Measurements from ENCODE around the gene ESYT1. TPM values are rescaled to one million over a fixed set of nuclear protein-coding genes. Genes with fewer than 3 reads are reported as not detected.

The ESYT1 gene
- total RNA-seq, 2 donors from 2014 or later = 66.8 to 167 TPM

GRCh38 chr12:56129206-56129941 is 1.3 kb downstream of the ESYT1 start:
- Histone ChIP-seq H3K27ac (peak overlapping the region; percentile 82 to 94), H3K9me3 (no peaks in the 10 kb centered on the region), H3K4me3 (peak overlapping the region; percentile 59 to 76), H3K4me1 (replicated peaks) (peaks cover 11% of the 10 kb centered on the region), H3K27me3 (replicated peaks; ENCODE audit: insufficient read depth) (no peaks in the 10 kb centered on the region), H3K36me3 (peaks cover 6 to 9% of the 10 kb centered on the region in 2 donors)
- 2% methylated on average over 29 of the region's 29 CpGs for WGBS
- TF ChIP-seq POLR2A (IDR thresholded peaks at IDR 0.05) = peak; percentile 47
- TF ChIP-seq, protein P1, sequence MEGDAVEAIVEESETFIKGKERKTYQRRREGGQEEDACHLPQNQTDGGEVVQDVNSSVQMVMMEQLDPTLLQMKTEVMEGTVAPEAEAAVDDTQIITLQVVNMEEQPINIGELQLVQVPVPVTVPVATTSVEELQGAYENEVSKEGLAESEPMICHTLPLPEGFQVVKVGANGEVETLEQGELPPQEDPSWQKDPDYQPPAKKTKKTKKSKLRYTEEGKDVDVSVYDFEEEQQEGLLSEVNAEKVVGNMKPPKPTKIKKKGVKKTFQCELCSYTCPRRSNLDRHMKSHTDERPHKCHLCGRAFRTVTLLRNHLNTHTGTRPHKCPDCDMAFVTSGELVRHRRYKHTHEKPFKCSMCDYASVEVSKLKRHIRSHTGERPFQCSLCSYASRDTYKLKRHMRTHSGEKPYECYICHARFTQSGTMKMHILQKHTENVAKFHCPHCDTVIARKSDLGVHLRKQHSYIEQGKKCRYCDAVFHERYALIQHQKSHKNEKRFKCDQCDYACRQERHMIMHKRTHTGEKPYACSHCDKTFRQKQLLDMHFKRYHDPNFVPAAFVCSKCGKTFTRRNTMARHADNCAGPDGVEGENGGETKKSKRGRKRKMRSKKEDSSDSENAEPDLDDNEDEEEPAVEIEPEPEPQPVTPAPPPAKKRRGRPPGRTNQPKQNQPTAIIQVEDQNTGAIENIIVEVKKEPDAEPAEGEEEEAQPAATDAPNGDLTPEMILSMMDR (IDR thresholded peaks at IDR 0.05) = peak in 1 of 4 experiments; percentile 6
- peak; percentile 43 for TF ChIP-seq POLR2AphosphoS5 (IDR thresholded peaks at IDR 0.05)
- intact Hi-C loops (cut with DNase I) = loop anchor here (5.0 kb wide), 1 partner anchor 338 kb away; the partner anchor contains the start of gene SPRYD4
- peak; percentile 45 for DNase-seq (ENCODE audit: low spot score)

DNA sequence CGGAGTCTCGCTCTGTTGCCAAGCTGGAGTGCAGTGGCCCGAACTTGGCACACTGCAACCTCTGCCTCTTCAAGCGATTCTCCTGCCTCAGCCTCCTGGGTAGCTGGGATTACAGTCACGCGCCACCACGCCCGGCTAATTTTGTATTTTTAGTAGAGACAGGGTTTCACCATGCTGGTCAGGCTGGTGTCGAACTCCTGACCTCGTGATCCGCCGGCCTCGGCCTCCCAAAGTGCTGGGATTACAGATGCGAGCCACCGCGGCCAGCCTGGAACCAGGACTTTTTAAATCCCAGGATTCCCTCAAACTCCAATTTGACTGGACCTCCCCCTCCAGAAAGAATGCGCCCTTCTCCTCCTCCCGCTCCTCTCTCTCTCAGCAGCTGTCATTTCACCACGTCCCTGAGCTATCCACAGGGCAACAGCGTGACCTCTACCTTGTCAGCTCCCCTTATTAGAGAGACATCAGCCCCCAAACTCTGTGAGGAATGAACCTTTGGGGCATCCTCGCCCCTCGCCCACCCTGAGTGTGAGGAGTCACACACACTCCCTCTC is 2.0 kb downstream of the ESYT1 start:
- peaks cover 11% of the 10 kb centered on the region for H3K4me1 ChIP-seq (replicated peaks)
- DNase-seq (ENCODE audit: low spot score) = no peak
- H3K9me3 ChIP-seq = no peaks in the 10 kb centered on the region
- 68% methylated on average over 22 of the region's 22 CpGs for WGBS
- intact Hi-C loops (cut with DNase I) = loop anchor here (5.0 kb wide), 1 partner anchor 337 kb away; the partner anchor contains the start of gene SPRYD4
- no peak for TF ChIP-seq POLR2AphosphoS5 (IDR thresholded peaks at IDR 0.05)
- TF ChIP-seq, protein P1 (IDR thresholded peaks at IDR 0.05) = no peak
- TF ChIP-seq POLR2A (IDR thresholded peaks at IDR 0.05) = no peak
- H3K27me3 ChIP-seq (replicated peaks; ENCODE audit: insufficient read depth) = no peaks in the 10 kb centered on the region
- peak overlapping the region in 1 of 2 donors; percentile 82 for H3K27ac ChIP-seq
- H3K36me3 ChIP-seq = peaks cover 6 to 9% of the 10 kb centered on the region in 2 donors
- H3K4me3 ChIP-seq = peak overlapping the region in 1 of 2 donors; percentile 59

GRCh38 chr12:56130876-56131275 is 2.8 kb downstream of the ESYT1 start:
- 86% methylated on average over 4 of the region's 4 CpGs for WGBS
- peaks cover 11% of the 10 kb centered on the region for H3K4me1 ChIP-seq (replicated peaks)
- TF ChIP-seq POLR2AphosphoS5 (IDR thresholded peaks at IDR 0.05) = no peak
- TF ChIP-seq POLR2A (IDR thresholded peaks at IDR 0.05) = no peak
- TF ChIP-seq, protein P1 (IDR thresholded peaks at IDR 0.05) = no peak
- intact Hi-C loops (cut with DNase I) = no loop called here
- H3K27ac ChIP-seq = no peak overlapping the region
- H3K9me3 ChIP-seq = no peaks in the 10 kb centered on the region
- H3K4me3 ChIP-seq = no peak overlapping the region
- H3K36me3 ChIP-seq = peaks cover 6 to 9% of the 10 kb centered on the region in 2 donors
- DNase-seq (ENCODE audit: low spot score) = no peak
- H3K27me3 ChIP-seq (replicated peaks; ENCODE audit: insufficient read depth) = no peaks in the 10 kb centered on the region

GRCh38 chr12:56134897-56135296 is 6.8 kb downstream of the ESYT1 start:
- 94% methylated on average over 6 of the region's 6 CpGs for WGBS
- Histone ChIP-seq H3K9me3 (no peaks in the 10 kb centered on the region), H3K36me3 (peaks cover 18% of the 10 kb centered on the region in 2 donors), H3K27me3 (replicated peaks; ENCODE audit: insufficient read depth) (no peaks in the 10 kb centered on the region), H3K4me3 (no peak overlapping the region), H3K4me1 (replicated peaks) (no peaks in the 10 kb centered on the region), H3K27ac (no peak overlapping the region)
- no peak for TF ChIP-seq POLR2AphosphoS5 (IDR thresholded peaks at IDR 0.05)
- TF ChIP-seq, protein P1 (IDR thresholded peaks at IDR 0.05) = no peak
- TF ChIP-seq POLR2A (IDR thresholded peaks at IDR 0.05) = no peak
- intact Hi-C loops (cut with DNase I) = no loop called here
- no peak for DNase-seq (ENCODE audit: low spot score)
